Right renal cortex interstitium (tissue), 3 donors: ENCODE measurements around the gene SERINC5. TPM values are rescaled to one million over a fixed set of nuclear protein-coding genes. Genes with fewer than 3 reads are reported as not detected.
A peak's percentile ranks its signal among the peaks of the same experiment; 100 is the strongest.
"Not testable (repeated sequence)": the region's sequence is repeated elsewhere in the genome, so short reads cannot be mapped to it uniquely, and the experiment has no call there.

Source experiments
- DNase-seq, 3 donors: peaks; one replicate each; pipeline ENCODE4 v3.0.0-alpha.2; 2013; ENCODE audit warnings: low read depth in 3 of 3, low spot score in 2 of 3
- polyA plus RNA-seq, 3 donors: library from polyadenylated mRNA; unstranded; fragments of 120-200 nt; gene quantifications; one replicate each; pipeline ENCODE4 v1.2.1, GENCODE V29; 2013; ENCODE audit not compliant: insufficient read length in 3 of 3

Gene SERINC5
- polyA plus RNA-seq, 3 donors: 52.5 to 56.7 (median 55.6) TPM

- DNase-seq: no peak
These were observed 112.4 kb downstream of the SERINC5 start for GRCh38 chr5:80143491-80143890.

GRCh38 chr5:80142996-80143395 lies 112.9 kb downstream of the SERINC5 start:
- no peak for DNase-seq

- DNase-seq: no peak
These were observed 114.2 kb downstream of the SERINC5 start for GRCh38 chr5:80141681-80142080.

- DNase-seq: peak; percentile 45 to 68 (median 63)
These were observed 114.6 kb downstream of the SERINC5 start for GRCh38 chr5:80141147-80141671.

GRCh38 chr5:80140496-80140895 lies 115.4 kb downstream of the SERINC5 start:
- DNase-seq: no peak

GRCh38 chr5:80139466-80139972 lies 116.3 kb downstream of the SERINC5 start:
- DNase-seq: no peak

- DNase-seq: no peak
These were observed 117.4 kb downstream of the SERINC5 start for GRCh38 chr5:80138486-80138885.

- DNase-seq: not testable (repeated sequence)
These were observed 119.0 kb downstream of the SERINC5 start for GRCh38 chr5:80136798-80137197.

- no peak for DNase-seq
These were observed 121.0 kb downstream of the SERINC5 start for GRCh38 chr5:80134876-80135275.

- no peak for DNase-seq
These were observed 126.7 kb downstream of the SERINC5 start for GRCh38 chr5:80129146-80129545.

GRCh38 chr5:80128141-80128540 lies 127.7 kb downstream of the SERINC5 start:
- DNase-seq: no peak

- DNase-seq: no peak
These were observed 128.7 kb downstream of the SERINC5 start for GRCh38 chr5:80127116-80127552.

- no peak for DNase-seq
These were observed 129.8 kb downstream of the SERINC5 start for GRCh38 chr5:80125962-80126480.

- DNase-seq: no peak
These were observed 130.6 kb downstream of the SERINC5 start for GRCh38 chr5:80125022-80125961.

- DNase-seq: no peak
These were observed 131.5 kb downstream of the SERINC5 start for GRCh38 chr5:80124121-80124918.

- DNase-seq: no peak
These were observed 133.3 kb downstream of the SERINC5 start for GRCh38 chr5:80122579-80122978.

- no peak for DNase-seq
These were observed 136.5 kb downstream of the SERINC5 start for GRCh38 chr5:80119372-80119771.

- no peak for DNase-seq
These were observed 138.4 kb downstream of the SERINC5 start for GRCh38 chr5:80117446-80117845.

- no peak for DNase-seq
These were observed 139.4 kb downstream of the SERINC5 start for GRCh38 chr5:80116465-80116864.

- DNase-seq: no peak
These were observed 139.8 kb downstream of the SERINC5 start for GRCh38 chr5:80116000-80116399.

GRCh38 chr5:80114860-80115259 lies 141.0 kb downstream of the SERINC5 start:
- DNase-seq: no peak
